Activated CD8-positive, alpha-beta memory T cell treated with anti-CD3 and anti-CD28 coated beads for 4 hours (primary cell): ENCODE measurements around the gene CALML5.

Experiments
- DNase-seq, 2 donors: peaks; one replicate each; pipeline ENCODE4 v3.0.0-alpha.2; 2020; ENCODE audit warnings: low read depth in 2 of 2

CALML5 gene

GRCh38 chr10:5500910-5501309, 1.5 kb upstream of the CALML5 start:
- DNase-seq = no peak

GRCh38 chr10:5500162-5500670, 846 bp upstream of the CALML5 start:
- DNase-seq = no peak

GRCh38 chr10:5498791-5499492, 428 bp downstream of the CALML5 start:
- no peak for DNase-seq

GRCh38 chr10:5497948-5498730, 1.2 kb downstream of the CALML5 start:
- DNase-seq = no peak

GRCh38 chr10:5497289-5497688, 2.1 kb downstream of the CALML5 start:
- DNase-seq = no peak

- no peak for DNase-seq
Measured at GRCh38 chr10:5496261-5497250, 2.8 kb downstream of the CALML5 start.

- no peak for DNase-seq
Measured at GRCh38 chr10:5494611-5495010, 4.8 kb downstream of the CALML5 start.

- DNase-seq = no peak
Measured at GRCh38 chr10:5493691-5494090, 5.7 kb downstream of the CALML5 start.

- DNase-seq = no peak
Measured at GRCh38 chr10:5492929-5493576, 6.3 kb downstream of the CALML5 start.

- no peak for DNase-seq
Measured at GRCh38 chr10:5492322-5492855, 7.0 kb downstream of the CALML5 start.

GRCh38 chr10:5491477-5491876, 7.9 kb downstream of the CALML5 start:
- DNase-seq = no peak

GRCh38 chr10:5490698-5491464, 8.5 kb downstream of the CALML5 start:
- no peak for DNase-seq

GRCh38 chr10:5490032-5490431, 9.3 kb downstream of the CALML5 start:
- DNase-seq = no peak

- no peak for DNase-seq
Measured at GRCh38 chr10:5488272-5489161, 10.9 kb downstream of the CALML5 start.

GRCh38 chr10:5486853-5487235, 12.5 kb downstream of the CALML5 start:
- DNase-seq = no peak

- DNase-seq = no peak
Measured at GRCh38 chr10:5485948-5486852, 13.2 kb downstream of the CALML5 start.

GRCh38 chr10:5485290-5485689, 14.1 kb downstream of the CALML5 start:
- DNase-seq = no peak

GRCh38 chr10:5484205-5484604, 15.2 kb downstream of the CALML5 start:
- DNase-seq = no peak
